ENCODE data around the gene GRHPR. TPM values are rescaled to one million over a fixed set of nuclear protein-coding genes. Genes with fewer than 3 reads are reported as not detected.

GRHPR gene
- total and polyA plus RNA-seq, 12 donors, result 61.5 to 151 (median 114) TPM

DNA sequence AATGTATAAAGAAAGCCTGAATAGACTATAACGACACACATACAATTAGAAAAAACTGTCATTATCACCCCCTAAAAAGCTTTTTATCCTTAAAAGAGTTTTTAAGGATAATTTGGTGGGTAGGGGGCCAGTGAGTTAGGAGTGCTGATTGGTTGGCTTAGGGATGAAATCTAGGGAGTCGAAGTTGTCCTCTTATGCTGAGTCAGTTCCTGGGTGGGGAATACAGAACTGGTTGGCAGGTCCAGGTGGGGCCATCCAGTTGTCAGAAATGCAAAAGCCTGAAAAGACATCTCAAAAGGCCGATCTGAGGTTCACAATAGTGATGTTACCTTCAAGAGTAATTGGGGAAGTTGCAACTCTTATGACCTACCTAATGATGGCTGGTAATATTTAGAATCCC lies 29.1 kb downstream of the GRHPR start:
- Histone ChIP-seq H3K27me3 (no peaks in the 10 kb centered on the region), H3K9me3 (peaks cover 0 to 12% (median 0%) of the 10 kb centered on the region in 11 donors), H3K4me1 (peaks cover 0 to 17% (median 6%) of the 10 kb centered on the region in 9 donors), H3K27ac (no peak overlapping the region), H3K4me3 (no peak overlapping the region), H3K36me3 (peaks cover 0 to 34% (median 0%) of the 10 kb centered on the region in 9 donors)
- WGBS, 2 donors, result 87 to 88% methylated on average over 3 of the region's 3 CpGs
- intact Hi-C loops (cut with DNase I), result no loop called here
- TF ChIP-seq, protein P1, sequence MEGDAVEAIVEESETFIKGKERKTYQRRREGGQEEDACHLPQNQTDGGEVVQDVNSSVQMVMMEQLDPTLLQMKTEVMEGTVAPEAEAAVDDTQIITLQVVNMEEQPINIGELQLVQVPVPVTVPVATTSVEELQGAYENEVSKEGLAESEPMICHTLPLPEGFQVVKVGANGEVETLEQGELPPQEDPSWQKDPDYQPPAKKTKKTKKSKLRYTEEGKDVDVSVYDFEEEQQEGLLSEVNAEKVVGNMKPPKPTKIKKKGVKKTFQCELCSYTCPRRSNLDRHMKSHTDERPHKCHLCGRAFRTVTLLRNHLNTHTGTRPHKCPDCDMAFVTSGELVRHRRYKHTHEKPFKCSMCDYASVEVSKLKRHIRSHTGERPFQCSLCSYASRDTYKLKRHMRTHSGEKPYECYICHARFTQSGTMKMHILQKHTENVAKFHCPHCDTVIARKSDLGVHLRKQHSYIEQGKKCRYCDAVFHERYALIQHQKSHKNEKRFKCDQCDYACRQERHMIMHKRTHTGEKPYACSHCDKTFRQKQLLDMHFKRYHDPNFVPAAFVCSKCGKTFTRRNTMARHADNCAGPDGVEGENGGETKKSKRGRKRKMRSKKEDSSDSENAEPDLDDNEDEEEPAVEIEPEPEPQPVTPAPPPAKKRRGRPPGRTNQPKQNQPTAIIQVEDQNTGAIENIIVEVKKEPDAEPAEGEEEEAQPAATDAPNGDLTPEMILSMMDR (IDR thresholded peaks at IDR 0.05), result no peak
- ATAC-seq, result no peak
- no peak for DNase-seq

DNA sequence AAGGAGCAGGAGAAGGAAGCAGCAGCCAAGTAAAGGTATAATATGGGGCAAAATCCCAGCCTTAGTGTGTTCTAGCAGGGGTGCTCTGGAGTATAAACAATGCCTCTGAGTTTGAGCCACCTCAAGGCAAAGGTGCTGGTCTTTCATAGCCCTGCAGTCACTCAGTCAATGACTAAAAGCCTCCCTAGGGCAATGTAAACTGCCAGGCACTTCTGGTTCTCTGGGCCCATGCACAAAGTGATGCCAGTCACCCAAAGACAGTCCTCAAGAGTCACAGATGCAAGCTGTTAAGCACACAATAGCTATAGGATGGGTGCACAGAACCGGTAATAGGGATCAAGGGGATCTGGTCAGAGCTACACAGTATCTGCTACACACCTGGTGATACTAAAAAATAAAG lies 30.1 kb downstream of the GRHPR start:
- Histone ChIP-seq H3K9me3 (peaks cover 0 to 12% (median 0%) of the 10 kb centered on the region in 11 donors), H3K27ac (no peak overlapping the region), H3K4me3 (no peak overlapping the region), H3K27me3 (no peaks in the 10 kb centered on the region), H3K4me1 (peaks cover 0 to 17% (median 6%) of the 10 kb centered on the region in 9 donors), H3K36me3 (peaks cover 0 to 31% (median 0%) of the 10 kb centered on the region in 9 donors)
- intact Hi-C loops (cut with DNase I), result no loop called here
- 92 to 93% methylated on average over 1 of the region's 1 CpG for WGBS, 2 donors
- TF ChIP-seq, protein P1 (IDR thresholded peaks at IDR 0.05), result no peak
- DNase-seq (no peak), ATAC-seq (peak in 1 of 8 donors; percentile 17)

DNA sequence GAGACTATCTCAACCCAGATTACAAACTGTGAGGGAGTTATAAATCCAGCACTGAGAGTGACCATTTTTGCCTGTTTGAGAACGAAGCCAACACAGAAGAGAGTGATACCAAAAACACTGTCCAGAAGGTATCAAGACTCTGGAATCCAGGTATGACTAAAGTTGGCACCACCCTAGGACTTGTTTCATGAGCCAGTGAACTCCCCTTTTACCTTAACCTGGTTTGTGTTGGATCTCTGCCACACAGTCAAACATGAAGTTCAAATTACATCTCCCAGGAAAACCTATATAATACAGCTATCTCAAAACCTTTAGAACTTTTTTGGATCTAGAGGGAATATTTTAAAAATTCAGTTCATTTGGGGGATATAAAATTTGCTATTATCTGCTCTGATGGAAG lies 31.3 kb downstream of the GRHPR start:
- H3K4me3 ChIP-seq, result no peak overlapping the region
- WGBS, 2 donors, result 88 to 93% methylated on average over 1 of the region's 1 CpG
- H3K27me3 ChIP-seq, result no peaks in the 10 kb centered on the region
- ATAC-seq (no peak), DNase-seq (no peak)
- no peak overlapping the region for H3K27ac ChIP-seq
- peaks cover 0 to 12% (median 0%) of the 10 kb centered on the region in 11 donors for H3K9me3 ChIP-seq
- peaks cover 0 to 17% (median 6%) of the 10 kb centered on the region in 9 donors for H3K4me1 ChIP-seq
- TF ChIP-seq, protein P1 (IDR thresholded peaks at IDR 0.05), result no peak
- intact Hi-C loops (cut with DNase I), result no loop called here
- peaks cover 0 to 21% (median 0%) of the 10 kb centered on the region in 9 donors for H3K36me3 ChIP-seq

DNA sequence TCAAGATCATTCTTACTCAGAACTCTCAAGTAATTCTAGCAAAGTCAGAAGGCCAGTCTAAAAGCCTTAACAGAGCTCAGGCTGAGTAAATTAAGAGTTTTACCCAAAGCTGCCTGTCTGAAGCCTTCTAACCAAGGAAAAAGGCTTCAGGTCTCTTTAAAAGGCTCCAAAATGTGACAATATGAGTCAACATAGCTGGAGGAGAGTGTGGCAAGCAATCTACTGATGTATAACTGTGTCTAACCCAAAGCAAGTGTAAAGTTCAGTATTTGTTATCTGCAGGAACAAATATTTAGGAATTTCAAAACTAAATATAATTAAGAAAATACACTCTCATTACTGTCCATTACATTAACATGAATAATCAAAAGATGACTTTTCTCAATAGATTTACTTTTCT lies 31.7 kb downstream of the GRHPR start:
- DNase-seq (no peak), ATAC-seq (no peak)
- no peak overlapping the region for H3K27ac ChIP-seq
- peaks cover 0 to 12% (median 0%) of the 10 kb centered on the region in 11 donors for H3K9me3 ChIP-seq
- peaks cover 0 to 18% (median 0%) of the 10 kb centered on the region in 9 donors for H3K36me3 ChIP-seq
- TF ChIP-seq, protein P1 (IDR thresholded peaks at IDR 0.05), result no peak
- no peak overlapping the region for H3K4me3 ChIP-seq
- intact Hi-C loops (cut with DNase I), result no loop called here
- H3K27me3 ChIP-seq, result no peaks in the 10 kb centered on the region
- H3K4me1 ChIP-seq, result peaks cover 0 to 17% (median 6%) of the 10 kb centered on the region in 9 donors
